ENCODE data around the gene PRPF40B.

PRPF40B gene

GRCh38 chr12:49673446-49674317 is 50.3 kb downstream of the PRPF40B start:
- TF ChIP-seq CTCF (IDR thresholded peaks at IDR 0.05) = no peak

- TF ChIP-seq CTCF (IDR thresholded peaks at IDR 0.05) = no peak
These were observed 51.1 kb downstream of the PRPF40B start for GRCh38 chr12:49674318-49674981.

- no peak for TF ChIP-seq CTCF (IDR thresholded peaks at IDR 0.05)
These were observed 51.8 kb downstream of the PRPF40B start for GRCh38 chr12:49675137-49675536.

- no peak for TF ChIP-seq CTCF (IDR thresholded peaks at IDR 0.05)
These were observed 55.4 kb downstream of the PRPF40B start for GRCh38 chr12:49678711-49679110.

GRCh38 chr12:49680075-49680474 is 56.7 kb downstream of the PRPF40B start:
- no peak for TF ChIP-seq CTCF (IDR thresholded peaks at IDR 0.05)

GRCh38 chr12:49683599-49684309 is 60.4 kb downstream of the PRPF40B start:
- no peak for TF ChIP-seq CTCF (IDR thresholded peaks at IDR 0.05)

GRCh38 chr12:49684310-49684854 is 61.0 kb downstream of the PRPF40B start:
- TF ChIP-seq CTCF (IDR thresholded peaks at IDR 0.05) = no peak

All from LNCAP (cell line).